A549 (cell line): ENCODE results near the gene GLE1.

Source experiments
- RNF2 ChIP-seq: fragments of 200-600 bp; sonication (generic); IDR thresholded peaks from 2 replicates; pipeline ENCODE4 v1.6.1; 2016; ENCODE audit warnings: low read depth, mild to moderate bottlenecking, antibody characterized with exemption, moderate library complexity, borderline replicate concordance
- TF ChIP-seq, protein P1 (sequence below): IDR thresholded peaks from 2 replicates; pipeline ENCODE4 v1.6.1; 2012

DNA sequence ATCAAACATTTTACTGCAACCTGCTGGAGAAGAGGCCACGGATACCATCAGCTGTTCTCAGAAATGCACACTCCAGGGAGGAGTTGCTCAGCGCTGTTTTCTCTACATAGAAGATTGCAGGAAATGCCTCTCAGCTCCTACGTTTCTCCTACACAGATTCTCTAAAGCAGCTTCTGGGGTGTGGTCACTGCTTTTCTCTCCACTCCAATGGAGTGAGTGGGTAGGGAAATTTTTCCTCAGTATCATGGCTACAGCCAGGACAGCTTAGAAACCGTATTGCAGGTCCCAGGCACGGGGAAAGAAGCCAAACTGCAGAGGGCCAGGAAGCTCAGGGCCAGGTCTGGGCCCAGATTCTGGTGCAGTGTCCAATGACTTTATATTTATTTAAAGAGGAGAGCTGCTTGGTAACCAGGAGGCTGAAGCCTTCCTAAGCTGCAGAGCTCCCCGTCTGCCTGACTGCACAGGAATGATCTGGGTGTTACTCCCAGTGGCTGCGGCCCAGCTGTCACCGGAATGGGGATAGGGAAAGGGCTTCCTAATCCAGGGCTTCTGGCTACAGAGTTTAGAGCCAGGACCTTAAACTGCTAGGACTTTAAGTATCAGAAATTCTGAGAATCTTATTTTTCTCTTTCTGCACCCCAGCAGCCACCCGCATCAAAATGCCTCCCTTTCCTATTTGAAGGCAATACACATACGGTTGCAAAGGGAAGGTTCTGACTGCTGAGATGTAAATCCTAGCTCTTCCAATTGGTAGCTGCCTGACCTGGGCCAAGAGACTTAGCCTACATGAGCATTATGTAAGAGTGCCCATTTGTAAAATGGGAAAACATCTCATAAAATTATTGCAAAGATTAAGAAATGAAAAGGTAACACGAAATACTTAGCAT lies 46.5 kb downstream of the GLE1 start:
- TF ChIP-seq, protein P1, sequence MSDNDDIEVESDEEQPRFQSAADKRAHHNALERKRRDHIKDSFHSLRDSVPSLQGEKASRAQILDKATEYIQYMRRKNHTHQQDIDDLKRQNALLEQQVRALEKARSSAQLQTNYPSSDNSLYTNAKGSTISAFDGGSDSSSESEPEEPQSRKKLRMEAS: no peak
- no peak for TF ChIP-seq RNF2
